Activated CD8-positive, alpha-beta T cell treated with anti-CD3 and anti-CD28 coated beads for 36 hours (primary cell): ENCODE measurements around the gene PNKD. TPM values are rescaled to one million over a fixed set of nuclear protein-coding genes. Genes with fewer than 3 reads are reported as not detected.

Experiments
- ATAC-seq: fragments of 200-7000 bp; cut with Tn5 transposase; one replicate; pipeline ENCODE4 v1.10.0; 2021; ENCODE audit warnings: mild to moderate bottlenecking, moderate library complexity
- CTCF ChIA-PET: fragments of 350-600 bp; sonication (Branson Sonifier 250); formaldehyde crosslinking; loops from one replicate; lab custom pipeline; 2021; ENCODE audit warnings: antibody characterized with exemption; lab: Charles Lee
- POLR2A ChIA-PET: fragments of 350-600 bp; sonication (Branson Sonifier 250); formaldehyde crosslinking; loops from one replicate; lab custom pipeline; 2021; ENCODE audit warnings: antibody characterized with exemption; lab: Charles Lee
- DNase-seq: peaks from one replicate; pipeline ENCODE4 v3.0.0-alpha.2; 2020
- H3K27ac Mint-ChIP-seq: one replicate; pipeline ENCODE4 v1.8.0; 2021; ENCODE audit warnings: mild to moderate bottlenecking, mixed read lengths
- H3K27me3 Mint-ChIP-seq: one replicate; pipeline ENCODE4 v1.8.0; 2021; ENCODE audit warnings: mixed read lengths
- H3K36me3 Mint-ChIP-seq: one replicate; pipeline ENCODE4 v1.8.0; 2021; ENCODE audit warnings: low read depth, mixed read lengths
- H3K4me1 Mint-ChIP-seq: one replicate; pipeline ENCODE4 v1.8.0; 2021; ENCODE audit warnings: low read depth, mixed read lengths
- H3K4me3 Mint-ChIP-seq: one replicate; pipeline ENCODE4 v1.8.0; 2021; ENCODE audit warnings: mild to moderate bottlenecking, moderate library complexity, mixed read lengths
- H3K9me3 Mint-ChIP-seq: one replicate; pipeline ENCODE4 v1.8.0; 2021; ENCODE audit warnings: mixed read lengths
- intact Hi-C: fragments of 100-400 bp; cut with micrococcal nuclease; formaldehyde crosslinking; loops from one replicate; pipeline ENCODE4 v1.10.0; 2022
- total RNA-seq, 2 experiments: library from RNA; stranded (reverse); gene quantifications; one replicate each; pipeline ENCODE4 v1.2.3, GENCODE V29; 2021
- TF ChIP-seq, protein P1 (sequence below): fragments of 200-600 bp; IDR thresholded peaks from one replicate; pipeline ENCODE4 v1.8.0; 2022; ENCODE audit warnings: antibody characterized with exemption, mild to moderate bottlenecking

Gene PNKD
- total RNA-seq, 2 experiments from 2014 or later = 19.8 to 24.4 TPM

- TF ChIP-seq, protein P1, sequence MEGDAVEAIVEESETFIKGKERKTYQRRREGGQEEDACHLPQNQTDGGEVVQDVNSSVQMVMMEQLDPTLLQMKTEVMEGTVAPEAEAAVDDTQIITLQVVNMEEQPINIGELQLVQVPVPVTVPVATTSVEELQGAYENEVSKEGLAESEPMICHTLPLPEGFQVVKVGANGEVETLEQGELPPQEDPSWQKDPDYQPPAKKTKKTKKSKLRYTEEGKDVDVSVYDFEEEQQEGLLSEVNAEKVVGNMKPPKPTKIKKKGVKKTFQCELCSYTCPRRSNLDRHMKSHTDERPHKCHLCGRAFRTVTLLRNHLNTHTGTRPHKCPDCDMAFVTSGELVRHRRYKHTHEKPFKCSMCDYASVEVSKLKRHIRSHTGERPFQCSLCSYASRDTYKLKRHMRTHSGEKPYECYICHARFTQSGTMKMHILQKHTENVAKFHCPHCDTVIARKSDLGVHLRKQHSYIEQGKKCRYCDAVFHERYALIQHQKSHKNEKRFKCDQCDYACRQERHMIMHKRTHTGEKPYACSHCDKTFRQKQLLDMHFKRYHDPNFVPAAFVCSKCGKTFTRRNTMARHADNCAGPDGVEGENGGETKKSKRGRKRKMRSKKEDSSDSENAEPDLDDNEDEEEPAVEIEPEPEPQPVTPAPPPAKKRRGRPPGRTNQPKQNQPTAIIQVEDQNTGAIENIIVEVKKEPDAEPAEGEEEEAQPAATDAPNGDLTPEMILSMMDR = no peak
- CTCF ChIA-PET = interaction anchor here (1.6 kb wide), 1 partner anchor 13 kb away, joined by 4 read pairs; no protein-coding TSS in a partner anchor
- Mint-ChIP-seq H3K9me3 (no peaks in the 10 kb centered on the region), H3K27me3 (no peaks in the 10 kb centered on the region), H3K36me3 (peaks cover 29% of the 10 kb centered on the region), H3K27ac (peak overlapping the region; percentile 54), H3K4me3 (no peak overlapping the region), H3K4me1 (peaks cover 7% of the 10 kb centered on the region)
- DNase-seq (no peak), ATAC-seq (no peak)
- POLR2A ChIA-PET = interaction anchor here (9.4 kb wide), 1 partner anchor 12 kb away, joined by 39 read pairs; no protein-coding TSS in a partner anchor
- intact Hi-C loops = no loop called here
Observed at GRCh38 chr2:218277921-218278320, 7.6 kb downstream of the PNKD start.

DNA sequence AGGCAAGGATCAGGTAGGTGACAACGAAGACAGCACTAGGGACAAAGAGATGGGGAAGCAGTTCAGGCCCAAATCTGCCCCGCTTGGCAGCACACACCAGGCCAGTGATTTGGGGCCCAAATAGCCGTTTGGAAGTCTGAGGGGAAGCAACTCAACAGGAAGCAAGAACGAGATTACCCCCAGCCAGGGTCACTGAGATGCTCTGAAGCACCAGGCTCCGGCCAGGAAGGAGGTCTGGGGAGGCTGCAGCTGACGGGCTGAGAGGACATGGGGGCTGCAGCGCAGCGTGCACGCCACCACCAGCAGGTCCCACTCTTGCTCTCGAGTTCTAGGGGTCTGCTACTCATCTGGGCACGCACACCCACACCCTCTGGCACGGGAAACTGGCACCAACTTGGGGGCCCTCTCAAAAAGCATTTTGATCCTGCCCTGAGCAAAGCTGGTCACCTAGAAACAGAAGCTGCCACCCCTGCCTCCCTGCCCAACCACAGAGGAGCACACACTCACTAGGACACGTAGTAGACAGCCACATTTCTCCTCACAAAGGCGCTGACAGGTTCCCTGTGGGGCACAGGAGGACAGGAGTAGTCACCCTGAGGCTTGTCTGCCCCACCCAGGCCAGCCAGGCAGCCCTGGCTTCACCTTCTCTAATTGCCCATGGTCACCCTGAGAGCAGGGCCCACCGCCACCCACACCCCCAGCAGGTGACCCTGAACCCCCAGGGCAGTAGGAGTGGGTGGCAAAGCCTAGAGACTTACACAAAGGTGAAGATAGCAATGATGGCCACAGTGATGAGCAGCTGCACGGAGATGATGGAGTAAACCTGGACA, 8.4 kb downstream of the PNKD start:
- Mint-ChIP-seq H3K36me3 (peaks cover 31% of the 10 kb centered on the region), H3K27ac (no peak overlapping the region), H3K27me3 (no peaks in the 10 kb centered on the region), H3K4me1 (peaks cover 13% of the 10 kb centered on the region), H3K9me3 (no peaks in the 10 kb centered on the region), H3K4me3 (no peak overlapping the region)
- intact Hi-C loops = no loop called here
- ATAC-seq (no peak), DNase-seq (no peak)
- TF ChIP-seq, protein P1 = no peak
- POLR2A ChIA-PET = interaction anchor here (0.6 to 9.4 kb wide), 3 partner anchors 11 to 17 kb away, joined by 3 to 39 read pairs (median 3); no protein-coding TSS in a partner anchor
- CTCF ChIA-PET = interaction anchor here (1.6 kb wide), 1 partner anchor 12 kb away, joined by 4 read pairs; no protein-coding TSS in a partner anchor

DNA sequence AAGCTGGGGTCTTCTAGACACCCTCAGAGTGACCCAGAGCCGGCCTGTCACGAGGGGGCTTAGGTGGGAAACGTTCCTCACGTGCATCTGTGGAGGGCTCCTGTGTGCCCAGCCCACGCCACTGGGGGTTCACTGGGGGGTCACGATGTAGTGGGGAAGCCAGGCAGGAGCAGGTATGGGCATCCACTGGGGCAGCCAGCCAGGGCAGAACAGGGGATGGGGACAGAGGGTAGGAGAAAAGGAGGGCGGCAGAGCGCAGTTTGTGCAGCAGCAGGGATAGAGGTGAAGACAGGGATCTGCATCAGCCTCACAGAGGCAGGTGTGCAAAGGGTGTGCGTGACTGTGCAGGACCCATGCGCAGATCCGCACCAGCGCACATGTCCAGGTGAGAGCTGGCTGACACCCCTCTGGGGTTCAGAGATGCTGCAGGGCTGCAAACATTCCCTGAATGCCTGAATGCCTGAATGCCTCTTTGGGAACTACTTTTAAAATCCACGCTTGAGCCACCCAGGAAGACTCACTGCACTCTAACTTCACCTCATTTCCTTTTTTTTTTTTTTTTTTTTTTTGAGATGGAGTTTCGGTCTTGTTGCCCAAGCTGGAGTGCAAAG, 10.0 kb downstream of the PNKD start:
- Mint-ChIP-seq H3K9me3 (no peaks in the 10 kb centered on the region), H3K36me3 (peaks cover 22% of the 10 kb centered on the region), H3K27ac (peak overlapping the region; percentile 61), H3K4me3 (no peak overlapping the region), H3K27me3 (no peaks in the 10 kb centered on the region), H3K4me1 (peaks cover 28% of the 10 kb centered on the region)
- ATAC-seq (no peak), DNase-seq (no peak)
- TF ChIP-seq, protein P1 = no peak
- ChIA-PET CTCF (interaction anchor here (8.6 kb wide), 1 partner anchor 7 kb away, joined by 161 read pairs; the partner anchor contains the start of genes AAMP and PNKD), POLR2A (interaction anchor here (1.4 kb wide), 1 partner anchor 19 kb away, joined by 3 read pairs; no protein-coding TSS in a partner anchor)
- intact Hi-C loops = no loop called here

GRCh38 chr2:218281449-218281848, 11.1 kb downstream of the PNKD start:
- intact Hi-C loops = no loop called here
- DNase-seq (no peak), ATAC-seq (no peak)
- TF ChIP-seq, protein P1 = no peak
- POLR2A ChIA-PET = no interaction called here
- Mint-ChIP-seq H3K4me3 (no peak overlapping the region), H3K36me3 (peaks cover 28% of the 10 kb centered on the region), H3K9me3 (no peaks in the 10 kb centered on the region), H3K4me1 (peaks cover 38% of the 10 kb centered on the region), H3K27me3 (no peaks in the 10 kb centered on the region), H3K27ac (peak overlapping the region; percentile 23)
- CTCF ChIA-PET = interaction anchor here (8.6 kb wide), 1 partner anchor 8 kb away, joined by 161 read pairs; the partner anchor contains the start of genes AAMP and PNKD
